Right renal cortex interstitium (tissue), 3 donors: ENCODE data around the gene PALD1. TPM values are rescaled to one million over a fixed set of nuclear protein-coding genes. Genes with fewer than 3 reads are reported as not detected.
A peak's percentile ranks its signal among the peaks of the same experiment; 100 is the strongest.

ENCODE experiments used
- DNase-seq, 3 donors: peaks; one replicate each; pipeline ENCODE4 v3.0.0-alpha.2; 2013; ENCODE audit warnings: low read depth in 3 of 3, low spot score in 2 of 3
- polyA plus RNA-seq, 3 donors: library from polyadenylated mRNA; unstranded; fragments of 120-200 nt; gene quantifications; one replicate each; pipeline ENCODE4 v1.2.1, GENCODE V29; 2013; ENCODE audit not compliant: insufficient read length in 3 of 3

PALD1 gene
- polyA plus RNA-seq, 3 donors: 9.6 to 10.6 (median 9.7) TPM

GRCh38 chr10:70587045-70587658 lies 108.6 kb downstream of the PALD1 start:
- DNase-seq: no peak

- DNase-seq: no peak
Measured at GRCh38 chr10:70588255-70588654, 109.7 kb downstream of the PALD1 start.

- DNase-seq: no peak
Measured at GRCh38 chr10:70588859-70589570, 110.4 kb downstream of the PALD1 start.

- DNase-seq: peak in 1 of 3 donors; percentile 27
Measured at GRCh38 chr10:70589762-70590654, 111.4 kb downstream of the PALD1 start.

- peak in 1 of 3 donors; percentile 43 for DNase-seq
Measured at GRCh38 chr10:70590655-70591416, 112.3 kb downstream of the PALD1 start.

- no peak for DNase-seq
Measured at GRCh38 chr10:70592186-70592735, 113.7 kb downstream of the PALD1 start.

GRCh38 chr10:70592746-70593512 lies 114.4 kb downstream of the PALD1 start:
- no peak for DNase-seq

GRCh38 chr10:70593513-70593890 lies 114.9 kb downstream of the PALD1 start:
- no peak for DNase-seq

- no peak for DNase-seq
Measured at GRCh38 chr10:70594161-70594560, 115.6 kb downstream of the PALD1 start.

- DNase-seq: no peak
Measured at GRCh38 chr10:70595566-70596016, 117.0 kb downstream of the PALD1 start.

- DNase-seq: no peak
Measured at GRCh38 chr10:70596110-70596798, 117.7 kb downstream of the PALD1 start.

- DNase-seq: no peak
Measured at GRCh38 chr10:70596860-70597809, 118.6 kb downstream of the PALD1 start.

- DNase-seq: no peak
Measured at GRCh38 chr10:70597856-70598815, 119.6 kb downstream of the PALD1 start.

- DNase-seq: no peak
Measured at GRCh38 chr10:70598857-70599295, 120.3 kb downstream of the PALD1 start.

- no peak for DNase-seq
Measured at GRCh38 chr10:70599319-70599718, 120.8 kb downstream of the PALD1 start.

- no peak for DNase-seq
Measured at GRCh38 chr10:70599791-70600190, 121.2 kb downstream of the PALD1 start.
